Muscle layer of duodenum (tissue), 2 donors: ENCODE results near the gene CPXM2.

Experiments
- H3K27ac ChIP-seq: one replicate; pipeline ENCODE4 v1.7.0; 2013; ENCODE audit warnings: mild to moderate bottlenecking, low read length
- H3K27me3 ChIP-seq: one replicate; pipeline ENCODE4 v1.7.0; 2013; ENCODE audit warnings: low read depth, mild to moderate bottlenecking, control low read depth, low read length
- H3K36me3 ChIP-seq, 2 donors: one replicate each; pipeline ENCODE4 v1.7.0; 2013; ENCODE audit warnings: low read length in 2 of 2, control low read depth in 1 of 2, mild to moderate bottlenecking in 1 of 2; ENCODE audit not compliant: insufficient read depth in 2 of 2, control insufficient read depth in 1 of 2
- H3K4me1 ChIP-seq, 2 donors: one replicate each; pipeline ENCODE4 v1.7.0; 2013; ENCODE audit warnings: low read length in 2 of 2, mild to moderate bottlenecking in 2 of 2, control low read depth in 1 of 2, moderate library complexity in 1 of 2; ENCODE audit not compliant: insufficient read depth in 2 of 2, control insufficient read depth in 1 of 2
- H3K4me3 ChIP-seq, 2 donors: one replicate each; pipeline ENCODE4 v1.7.0; 2013; ENCODE audit warnings: low read length in 2 of 2, low read depth in 1 of 2, mild to moderate bottlenecking in 1 of 2
- H3K9me3 ChIP-seq, 2 donors: one replicate each; pipeline ENCODE4 v1.7.0; 2013; ENCODE audit warnings: low read length in 2 of 2, control low read depth in 1 of 2, mild to moderate bottlenecking in 1 of 2; ENCODE audit not compliant: control insufficient read depth in 1 of 2
- donor health status: healthy.

CPXM2 gene

GRCh38 chr10:123858907-123859652 is 32.5 kb downstream of the CPXM2 start:
- no peak overlapping the region for H3K4me3 ChIP-seq
- no peaks in the 10 kb centered on the region for H3K9me3 ChIP-seq
- peak overlapping the region; percentile 42 for H3K27ac ChIP-seq
- H3K36me3 ChIP-seq = peaks cover 0 to 5% of the 10 kb centered on the region in 2 donors
- H3K4me1 ChIP-seq = peaks cover 11 to 34% of the 10 kb centered on the region in 2 donors
- H3K27me3 ChIP-seq = no peaks in the 10 kb centered on the region

DNA sequence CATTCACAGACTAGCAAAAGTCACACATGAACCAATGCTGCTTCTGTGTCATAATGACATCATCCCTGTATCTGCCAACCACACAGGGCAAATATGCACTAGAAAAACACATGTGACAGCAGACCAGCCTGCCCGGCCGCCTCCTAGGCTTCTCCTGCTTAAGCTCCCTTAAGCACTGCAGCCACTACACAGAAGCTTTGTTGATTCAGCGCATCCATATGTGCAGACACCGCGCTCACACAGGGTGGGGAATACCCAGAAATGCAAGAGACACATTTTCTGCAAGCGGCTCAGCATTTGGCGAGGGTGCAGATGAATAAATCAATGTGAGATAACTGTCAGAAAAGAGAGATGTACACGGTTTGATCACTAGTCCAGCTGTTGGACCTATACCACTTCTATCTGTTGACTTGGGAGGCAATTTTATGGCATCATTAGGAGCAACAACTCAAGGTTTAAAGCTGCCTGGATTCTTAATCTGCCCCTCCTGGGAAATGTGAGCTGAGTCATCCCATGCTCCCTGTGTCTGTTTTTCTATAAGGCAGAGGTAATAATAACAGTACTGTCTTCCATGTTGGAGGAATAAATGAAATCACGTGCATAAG is 33.4 kb downstream of the CPXM2 start:
- Histone ChIP-seq H3K27me3 (no peaks in the 10 kb centered on the region), H3K9me3 (no peaks in the 10 kb centered on the region), H3K36me3 (peaks cover 0 to 5% of the 10 kb centered on the region in 2 donors), H3K27ac (peak overlapping the region; percentile 42), H3K4me1 (peaks cover 11 to 34% of the 10 kb centered on the region in 2 donors), H3K4me3 (no peak overlapping the region)

- peak overlapping the region; percentile 24 for H3K27ac ChIP-seq
- peaks cover 11 to 34% of the 10 kb centered on the region in 2 donors for H3K4me1 ChIP-seq
- no peaks in the 10 kb centered on the region for H3K9me3 ChIP-seq
- no peak overlapping the region for H3K4me3 ChIP-seq
- no peaks in the 10 kb centered on the region for H3K27me3 ChIP-seq
- H3K36me3 ChIP-seq = peaks cover 0 to 5% of the 10 kb centered on the region in 2 donors
Observed at GRCh38 chr10:123857616-123858015, 34.0 kb downstream of the CPXM2 start.

- no peaks in the 10 kb centered on the region for H3K9me3 ChIP-seq
- H3K36me3 ChIP-seq = no peaks in the 10 kb centered on the region
- no peak overlapping the region for H3K27ac ChIP-seq
- H3K4me3 ChIP-seq = no peak overlapping the region
- peaks cover 11 to 34% of the 10 kb centered on the region in 2 donors for H3K4me1 ChIP-seq
- no peaks in the 10 kb centered on the region for H3K27me3 ChIP-seq
Observed at GRCh38 chr10:123855008-123855684, 36.5 kb downstream of the CPXM2 start.

DNA sequence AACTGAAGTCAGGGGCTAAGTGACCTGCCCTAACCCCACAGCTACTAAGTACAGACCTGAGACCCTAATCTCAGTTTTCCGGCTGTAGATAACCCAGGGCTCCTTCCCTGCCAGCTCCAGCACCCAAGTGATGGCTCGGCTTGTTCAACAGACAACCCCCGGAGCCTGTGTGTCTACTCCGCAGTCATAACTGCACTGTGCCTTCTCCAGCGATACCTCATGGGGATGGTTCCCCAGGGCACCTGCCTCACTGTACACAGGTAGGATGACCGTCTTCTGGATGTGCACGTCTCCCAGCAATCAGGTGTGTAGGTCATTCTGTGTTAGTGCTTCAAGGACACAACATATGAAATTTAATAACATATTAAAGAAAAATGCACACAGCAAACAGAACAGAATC is 37.1 kb downstream of the CPXM2 start:
- no peak overlapping the region for H3K27ac ChIP-seq

GRCh38 chr10:123854003-123854402 is 37.6 kb downstream of the CPXM2 start:
- H3K27me3 ChIP-seq = no peaks in the 10 kb centered on the region
- H3K4me1 ChIP-seq = peaks cover 8 to 24% of the 10 kb centered on the region in 2 donors
- H3K36me3 ChIP-seq = no peaks in the 10 kb centered on the region
- no peak overlapping the region for H3K27ac ChIP-seq
- H3K9me3 ChIP-seq = no peaks in the 10 kb centered on the region
- H3K4me3 ChIP-seq = no peak overlapping the region

More for the DNA sequence above, 37.1 kb downstream of the CPXM2 start:
- Histone ChIP-seq H3K27me3 (no peaks in the 10 kb centered on the region), H3K4me1 (peaks cover 11 to 29% of the 10 kb centered on the region in 2 donors), H3K9me3 (no peaks in the 10 kb centered on the region), H3K36me3 (no peaks in the 10 kb centered on the region), H3K4me3 (no peak overlapping the region)

DNA sequence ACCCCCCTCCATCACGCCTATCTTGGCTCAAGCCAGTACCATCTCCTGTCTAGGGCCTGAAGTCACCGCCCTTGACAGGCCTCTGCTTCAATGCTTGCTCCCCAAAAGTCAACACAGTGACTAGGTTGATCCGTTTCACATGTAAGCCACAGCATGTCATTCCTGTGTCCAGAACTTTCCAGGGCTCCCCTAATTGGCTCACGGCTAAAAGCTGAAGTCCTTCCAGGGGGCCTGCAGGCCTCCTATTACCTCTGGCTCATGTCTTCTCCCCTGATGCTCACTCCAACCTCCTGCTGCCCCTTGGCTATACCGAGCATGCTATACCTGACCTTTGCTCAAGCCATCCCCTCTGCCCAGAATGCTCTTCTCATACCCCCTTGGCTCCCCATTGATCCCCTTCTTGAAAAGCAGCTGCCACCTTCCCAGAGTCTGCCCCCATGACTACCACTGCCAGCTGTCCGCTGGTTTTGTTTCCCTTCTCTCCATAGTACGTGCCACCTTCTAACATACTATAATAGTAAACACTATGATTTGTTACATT is 39.1 kb downstream of the CPXM2 start:
- no peaks in the 10 kb centered on the region for H3K27me3 ChIP-seq
- H3K36me3 ChIP-seq = no peaks in the 10 kb centered on the region
- H3K4me3 ChIP-seq = no peak overlapping the region
- no peaks in the 10 kb centered on the region for H3K9me3 ChIP-seq
- H3K27ac ChIP-seq = no peak overlapping the region
- peaks cover 0 to 21% of the 10 kb centered on the region in 2 donors for H3K4me1 ChIP-seq

DNA sequence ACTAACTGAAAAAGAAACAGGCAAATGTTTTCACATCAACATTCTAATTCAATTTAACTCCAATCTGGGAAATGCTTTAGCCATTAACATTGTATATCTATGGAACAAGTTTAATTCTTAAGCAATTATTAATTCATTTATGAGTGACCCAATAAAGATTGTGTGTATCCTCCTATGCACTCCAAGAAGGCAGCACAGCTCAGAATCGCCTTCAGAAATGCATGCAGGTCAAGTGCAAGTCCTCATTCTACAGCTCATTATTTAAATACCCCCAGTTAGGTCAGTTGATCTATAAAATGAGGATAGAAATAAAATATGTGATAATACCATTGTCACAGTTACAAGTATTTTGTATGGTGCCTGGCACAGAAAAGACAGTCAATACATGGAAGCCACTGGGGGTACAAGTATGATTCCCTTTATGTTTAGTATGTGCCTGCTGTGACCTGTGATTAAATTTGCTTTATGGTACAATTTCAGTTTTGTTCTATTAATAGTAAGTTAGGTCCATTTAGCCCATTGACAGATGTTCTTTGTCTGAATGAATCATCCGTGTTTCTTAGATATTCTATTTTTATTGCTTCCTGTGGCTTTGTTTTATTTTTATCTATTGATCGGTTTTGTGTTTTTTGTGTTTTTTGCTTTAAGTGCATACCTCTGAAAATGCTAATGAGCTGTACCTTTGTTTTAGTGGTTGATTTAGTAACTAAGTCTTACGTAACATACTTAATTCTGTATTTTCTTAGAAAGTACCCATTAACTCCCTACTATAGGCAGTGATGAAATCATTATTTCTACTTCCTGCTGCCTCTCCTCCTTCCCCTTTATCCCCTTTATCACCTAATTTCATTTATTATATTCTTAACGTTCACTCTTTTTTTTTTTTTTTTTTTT is 42.8 kb downstream of the CPXM2 start:
- no peaks in the 10 kb centered on the region for H3K9me3 ChIP-seq
- no peaks in the 10 kb centered on the region for H3K36me3 ChIP-seq
- H3K27ac ChIP-seq = no peak overlapping the region
- no peaks in the 10 kb centered on the region for H3K27me3 ChIP-seq
- H3K4me3 ChIP-seq = no peak overlapping the region
- peaks cover 0 to 12% of the 10 kb centered on the region in 2 donors for H3K4me1 ChIP-seq

DNA sequence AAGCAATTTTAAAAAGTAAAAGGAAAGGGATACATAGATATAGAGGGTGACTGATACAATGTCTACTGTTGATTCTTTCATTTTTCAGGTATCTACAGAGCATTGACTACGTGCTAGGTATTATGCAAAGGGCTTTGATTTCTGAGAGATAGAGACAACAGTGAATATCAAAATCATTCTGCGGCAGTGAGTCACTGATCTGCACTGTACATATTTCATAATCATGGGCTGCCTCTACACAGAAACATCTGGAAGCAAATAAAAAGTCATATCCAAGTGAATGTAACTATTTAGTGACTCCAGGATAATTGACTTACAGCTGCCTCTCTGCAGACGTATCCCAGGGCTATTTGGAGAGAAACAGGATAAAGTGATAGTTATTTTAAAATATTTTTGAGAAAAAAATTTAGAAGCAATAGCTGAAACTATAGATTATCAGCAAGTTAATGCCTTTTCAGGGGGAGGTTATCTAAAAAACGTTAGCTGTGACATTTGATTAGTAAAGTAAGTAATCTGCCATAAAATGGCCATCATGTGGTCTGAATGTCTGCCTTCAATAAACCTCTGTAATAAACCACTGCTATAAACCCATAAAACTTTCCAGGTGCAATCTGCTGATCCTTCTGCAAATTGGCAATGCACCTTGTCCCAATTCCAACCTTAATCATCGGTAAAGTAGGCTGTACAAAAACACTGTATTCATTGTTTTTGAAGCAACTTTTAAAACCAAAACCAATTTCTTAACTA is 43.7 kb downstream of the CPXM2 start:
- H3K27ac ChIP-seq = no peak overlapping the region
- no peaks in the 10 kb centered on the region for H3K9me3 ChIP-seq

DNA sequence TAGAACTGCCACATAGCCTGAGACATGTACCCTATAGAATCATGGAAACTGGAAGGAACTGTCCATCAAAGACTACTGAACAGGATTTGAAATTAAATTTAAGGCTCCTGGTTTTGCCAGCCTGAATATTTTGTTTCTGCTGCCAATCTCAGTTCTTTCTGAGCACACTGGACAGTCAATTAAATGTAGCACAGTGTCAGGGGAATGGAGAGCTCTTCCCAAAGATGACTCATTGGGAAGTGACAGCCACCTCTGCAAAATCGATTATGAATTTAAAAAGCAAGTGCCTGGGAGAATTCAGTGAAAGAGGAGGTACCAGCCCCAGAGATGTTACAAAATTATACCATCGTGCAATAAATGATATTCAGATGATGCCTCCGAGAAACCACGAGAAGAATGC is 47.8 kb downstream of the CPXM2 start:
- Histone ChIP-seq H3K36me3 (no peaks in the 10 kb centered on the region), H3K4me3 (no peak overlapping the region), H3K9me3 (no peaks in the 10 kb centered on the region), H3K27me3 (no peaks in the 10 kb centered on the region), H3K4me1 (peaks cover 0 to 10% of the 10 kb centered on the region in 2 donors), H3K27ac (no peak overlapping the region)

More for the DNA sequence above, 43.7 kb downstream of the CPXM2 start:
- H3K4me3 ChIP-seq = no peak overlapping the region
- peaks cover 0 to 12% of the 10 kb centered on the region in 2 donors for H3K4me1 ChIP-seq
- no peaks in the 10 kb centered on the region for H3K36me3 ChIP-seq
- no peaks in the 10 kb centered on the region for H3K27me3 ChIP-seq
